Muscle layer of duodenum (tissue), 2 donors: Measurements from ENCODE around the gene RACGAP1.

ENCODE experiments used
- H3K27ac ChIP-seq: one replicate; pipeline ENCODE4 v1.7.0; 2013; ENCODE audit warnings: mild to moderate bottlenecking, low read length
- H3K27me3 ChIP-seq: one replicate; pipeline ENCODE4 v1.7.0; 2013; ENCODE audit warnings: low read depth, mild to moderate bottlenecking, control low read depth, low read length
- H3K36me3 ChIP-seq, 2 donors: one replicate each; pipeline ENCODE4 v1.7.0; 2013; ENCODE audit warnings: low read length in 2 of 2, control low read depth in 1 of 2, mild to moderate bottlenecking in 1 of 2; ENCODE audit not compliant: insufficient read depth in 2 of 2, control insufficient read depth in 1 of 2
- H3K4me1 ChIP-seq, 2 donors: one replicate each; pipeline ENCODE4 v1.7.0; 2013; ENCODE audit warnings: low read length in 2 of 2, mild to moderate bottlenecking in 2 of 2, control low read depth in 1 of 2, moderate library complexity in 1 of 2; ENCODE audit not compliant: insufficient read depth in 2 of 2, control insufficient read depth in 1 of 2
- H3K4me3 ChIP-seq, 2 donors: one replicate each; pipeline ENCODE4 v1.7.0; 2013; ENCODE audit warnings: low read length in 2 of 2, low read depth in 1 of 2, mild to moderate bottlenecking in 1 of 2
- H3K9me3 ChIP-seq, 2 donors: one replicate each; pipeline ENCODE4 v1.7.0; 2013; ENCODE audit warnings: low read length in 2 of 2, control low read depth in 1 of 2, mild to moderate bottlenecking in 1 of 2; ENCODE audit not compliant: control insufficient read depth in 1 of 2
- donor health status: healthy.

Gene RACGAP1

DNA sequence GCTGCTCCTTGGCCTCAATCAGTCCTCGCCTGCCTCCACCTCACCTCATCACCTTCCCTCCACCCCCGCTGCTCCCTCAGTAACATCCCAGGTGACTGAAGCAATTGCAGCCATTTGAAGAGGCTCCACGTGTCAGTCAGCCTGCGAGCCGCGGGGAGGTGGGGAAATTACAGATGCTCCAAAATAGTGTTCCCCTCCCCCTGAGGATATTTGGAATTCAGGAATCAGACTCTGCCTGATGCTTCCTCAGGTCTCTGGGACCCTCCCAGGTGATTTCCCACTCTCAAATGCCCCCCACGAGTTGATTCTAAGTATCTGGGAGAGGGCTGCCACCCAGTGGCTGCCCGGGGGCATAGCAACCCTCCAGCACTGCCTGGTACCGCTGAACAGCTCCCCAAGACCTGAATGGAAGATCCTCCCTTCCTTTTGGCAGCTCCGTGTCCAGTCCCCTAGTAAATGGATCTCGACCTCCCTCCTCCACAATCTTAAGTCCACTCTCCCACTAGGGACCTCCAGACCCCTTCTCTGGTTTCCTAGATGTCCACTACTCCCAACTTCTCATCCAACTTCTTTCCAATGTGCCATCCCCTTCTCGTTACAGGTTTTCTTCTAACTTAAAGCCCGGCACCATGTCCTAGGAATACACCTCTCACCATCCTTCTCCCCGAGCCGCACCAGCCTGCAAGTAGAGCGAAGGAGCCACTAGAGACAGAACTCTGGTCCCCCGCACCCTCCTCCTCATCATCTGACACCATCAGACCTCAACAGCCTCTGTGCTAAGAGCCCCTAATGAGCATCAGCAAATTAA, 30.7 kb upstream of the RACGAP1 start:
- H3K4me1 ChIP-seq: peaks cover 10 to 28% of the 10 kb centered on the region in 2 donors
- H3K9me3 ChIP-seq: no peaks in the 10 kb centered on the region
- H3K27me3 ChIP-seq: peaks cover 11% of the 10 kb centered on the region
- H3K36me3 ChIP-seq: no peaks in the 10 kb centered on the region
- peak overlapping the region in 1 of 2 donors; percentile 15 for H3K4me3 ChIP-seq
- H3K27ac ChIP-seq: no peak overlapping the region

DNA sequence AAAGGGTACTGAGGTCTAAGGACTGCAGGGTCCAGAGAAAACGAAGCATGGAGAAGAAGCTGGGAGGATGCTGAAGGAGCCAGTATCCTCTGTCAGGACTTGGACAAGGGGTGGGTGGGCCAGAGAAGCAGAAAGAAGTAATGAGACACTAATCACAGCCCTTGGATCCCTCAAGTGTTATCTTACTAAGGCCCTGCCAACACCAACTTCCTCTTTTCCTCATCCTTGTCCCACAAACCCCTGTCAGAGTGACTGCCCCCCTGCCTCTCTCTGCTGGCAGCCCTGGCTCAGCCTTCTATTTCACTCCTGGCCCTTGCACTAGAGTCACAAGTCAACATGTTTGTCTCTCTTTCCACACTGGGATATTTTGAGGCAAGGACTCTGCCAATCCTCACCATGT, 28.3 kb upstream of the RACGAP1 start:
- no peaks in the 10 kb centered on the region for H3K9me3 ChIP-seq
- no peaks in the 10 kb centered on the region for H3K36me3 ChIP-seq
- H3K4me1 ChIP-seq: peaks cover 10 to 39% of the 10 kb centered on the region in 2 donors
- H3K4me3 ChIP-seq: no peak overlapping the region
- peaks cover 11% of the 10 kb centered on the region for H3K27me3 ChIP-seq
- no peak overlapping the region for H3K27ac ChIP-seq

- Histone ChIP-seq H3K27me3 (peaks cover 5% of the 10 kb centered on the region), H3K9me3 (no peaks in the 10 kb centered on the region)
Observed at GRCh38 chr12:50052964-50053363, 27.7 kb upstream of the RACGAP1 start.

DNA sequence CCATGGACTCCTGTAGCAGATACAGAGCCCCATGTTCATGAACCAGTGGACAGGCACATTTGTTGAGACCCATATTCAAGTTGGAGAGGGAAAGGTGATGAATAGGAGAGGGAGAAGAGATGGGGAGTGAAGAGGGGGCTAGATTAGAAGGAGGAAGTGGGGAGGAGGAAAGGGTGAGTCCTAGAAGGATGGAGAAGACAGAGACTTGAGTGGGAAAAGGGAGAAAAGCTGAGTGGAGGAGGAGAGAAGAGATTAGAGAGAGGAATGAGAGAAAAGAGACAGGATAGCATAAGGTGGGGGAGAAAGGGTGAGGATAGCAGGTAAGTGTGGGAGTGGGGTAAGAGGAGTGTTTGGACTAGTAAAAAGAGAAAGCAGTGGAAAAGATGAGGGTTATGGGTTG, 27.2 kb upstream of the RACGAP1 start:
- Histone ChIP-seq H3K4me1 (peaks cover 10 to 30% of the 10 kb centered on the region in 2 donors), H3K36me3 (no peaks in the 10 kb centered on the region), H3K27ac (no peak overlapping the region), H3K9me3 (no peaks in the 10 kb centered on the region), H3K4me3 (no peak overlapping the region), H3K27me3 (peaks cover 5% of the 10 kb centered on the region)

More at GRCh38 chr12:50052964-50053363, 27.7 kb upstream of the RACGAP1 start:
- Histone ChIP-seq H3K4me3 (no peak overlapping the region), H3K27ac (no peak overlapping the region), H3K4me1 (peaks cover 10 to 32% of the 10 kb centered on the region in 2 donors), H3K36me3 (no peaks in the 10 kb centered on the region)

DNA sequence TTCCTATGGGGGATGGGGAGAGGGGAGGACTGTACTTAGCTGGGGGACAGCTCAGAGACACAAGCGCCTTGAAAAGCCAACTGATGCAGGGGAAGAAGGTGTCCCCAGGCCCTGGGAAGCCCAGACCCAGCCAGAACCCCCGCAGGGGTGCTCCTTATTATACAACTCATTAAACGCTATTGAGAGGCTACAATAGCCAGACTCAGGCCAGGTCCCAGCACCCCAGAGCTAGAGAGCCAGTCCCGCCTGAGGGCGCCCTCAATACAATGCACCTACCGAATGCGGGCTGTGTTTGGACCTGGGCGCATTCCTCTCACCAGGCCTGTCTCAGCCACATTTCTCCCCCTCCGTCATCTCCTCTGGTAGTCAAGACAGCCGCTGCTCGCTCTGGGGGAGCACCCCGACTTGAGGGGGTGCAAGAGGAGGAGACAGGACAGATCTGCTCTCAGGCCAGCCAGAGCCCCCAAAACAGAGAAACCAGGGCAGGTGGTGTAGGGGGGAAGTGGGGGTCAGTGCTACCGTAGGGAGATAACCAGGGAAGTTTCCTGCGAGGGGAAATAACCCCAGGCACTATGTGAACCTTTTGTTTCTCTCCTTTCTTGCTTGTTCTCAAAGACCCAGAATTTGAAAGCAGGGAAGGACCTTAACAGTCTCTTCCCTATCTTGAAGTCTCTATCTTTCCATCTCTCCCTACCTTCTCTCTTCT, 26.0 kb upstream of the RACGAP1 start:
- H3K4me3 ChIP-seq: no peak overlapping the region
- H3K36me3 ChIP-seq: no peaks in the 10 kb centered on the region
- no peaks in the 10 kb centered on the region for H3K9me3 ChIP-seq
- H3K27me3 ChIP-seq: no peaks in the 10 kb centered on the region
- H3K4me1 ChIP-seq: peaks cover 5 to 21% of the 10 kb centered on the region in 2 donors
- no peak overlapping the region for H3K27ac ChIP-seq

GRCh38 chr12:50050410-50051098, 25.3 kb upstream of the RACGAP1 start:
- Histone ChIP-seq H3K27me3 (no peaks in the 10 kb centered on the region), H3K9me3 (no peaks in the 10 kb centered on the region), H3K4me1 (peaks cover 0 to 15% of the 10 kb centered on the region in 2 donors), H3K36me3 (no peaks in the 10 kb centered on the region), H3K27ac (no peak overlapping the region), H3K4me3 (peak overlapping the region in 1 of 2 donors; percentile 25)

DNA sequence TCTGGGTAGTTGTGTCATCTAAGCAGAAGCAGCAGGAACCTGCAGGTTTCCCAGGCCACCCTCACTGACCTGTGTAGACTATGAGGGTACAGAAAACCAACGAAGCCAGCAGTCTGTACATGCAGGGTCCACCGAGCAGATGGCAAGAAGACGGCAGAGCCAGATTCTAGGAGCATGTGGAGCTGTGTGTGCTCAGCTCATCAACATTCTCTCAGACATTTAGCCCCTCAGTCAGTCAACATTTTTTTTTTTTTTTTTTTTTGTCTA, 24.8 kb upstream of the RACGAP1 start:
- no peak overlapping the region for H3K27ac ChIP-seq
- no peaks in the 10 kb centered on the region for H3K36me3 ChIP-seq
- H3K9me3 ChIP-seq: no peaks in the 10 kb centered on the region
- peaks cover 0 to 15% of the 10 kb centered on the region in 2 donors for H3K4me1 ChIP-seq
- no peaks in the 10 kb centered on the region for H3K27me3 ChIP-seq
- no peak overlapping the region for H3K4me3 ChIP-seq

DNA sequence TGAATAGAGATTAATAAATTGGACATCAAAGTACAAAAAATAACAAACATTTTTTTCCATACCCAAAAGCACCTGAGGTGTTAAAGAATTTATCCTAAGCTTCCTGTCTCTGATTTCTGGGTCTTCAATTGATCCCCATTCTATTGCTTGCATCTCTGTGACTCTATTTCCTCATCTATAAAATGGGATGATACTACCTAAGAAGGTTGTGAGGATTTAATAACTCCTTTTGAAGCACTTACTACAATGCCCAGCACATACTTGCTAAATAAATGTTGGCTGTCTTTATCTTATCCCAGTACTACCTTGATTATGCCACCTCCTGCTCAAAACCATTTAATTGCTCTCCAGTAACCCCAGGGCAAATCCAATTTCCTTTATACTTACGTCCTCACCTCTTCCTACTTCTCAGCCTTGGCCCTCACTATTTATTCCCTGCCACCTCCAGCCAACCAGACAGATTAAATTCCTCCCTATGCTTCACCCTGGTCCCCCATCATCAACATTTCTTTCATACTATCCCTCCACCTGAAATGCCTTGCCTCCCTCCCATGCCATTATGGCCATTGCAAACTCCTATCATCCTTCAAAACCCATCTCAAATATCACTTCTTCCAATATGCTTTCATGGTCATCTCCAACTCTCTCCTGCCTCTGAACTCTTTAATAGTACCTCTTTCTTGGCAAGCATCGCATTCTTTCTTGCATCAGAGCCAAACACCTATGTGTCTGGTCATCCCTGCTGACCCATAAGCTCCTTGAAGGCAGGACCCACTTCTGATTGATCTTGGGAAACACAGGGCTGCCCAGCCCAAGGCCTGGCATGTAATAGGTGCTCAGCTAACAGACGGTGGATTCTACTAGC, 24.2 kb upstream of the RACGAP1 start:
- peaks cover 0 to 15% of the 10 kb centered on the region in 2 donors for H3K4me1 ChIP-seq
- no peaks in the 10 kb centered on the region for H3K27me3 ChIP-seq
- no peak overlapping the region for H3K27ac ChIP-seq
- no peaks in the 10 kb centered on the region for H3K36me3 ChIP-seq
- no peak overlapping the region for H3K4me3 ChIP-seq
- no peaks in the 10 kb centered on the region for H3K9me3 ChIP-seq

GRCh38 chr12:50047693-50048250, 22.5 kb upstream of the RACGAP1 start:
- Histone ChIP-seq H3K36me3 (no peaks in the 10 kb centered on the region), H3K9me3 (no peaks in the 10 kb centered on the region), H3K4me3 (no peak overlapping the region), H3K27me3 (no peaks in the 10 kb centered on the region), H3K4me1 (peaks cover 0 to 15% of the 10 kb centered on the region in 2 donors), H3K27ac (no peak overlapping the region)

- H3K27me3 ChIP-seq: no peaks in the 10 kb centered on the region
- H3K27ac ChIP-seq: no peak overlapping the region
- no peaks in the 10 kb centered on the region for H3K9me3 ChIP-seq
- peaks cover 0 to 11% of the 10 kb centered on the region in 2 donors for H3K4me1 ChIP-seq
- H3K4me3 ChIP-seq: no peak overlapping the region
- H3K36me3 ChIP-seq: no peaks in the 10 kb centered on the region
Observed at GRCh38 chr12:50043854-50044253, 18.6 kb upstream of the RACGAP1 start.
